GM18517 (cell line): ENCODE results near the gene AVEN.

Experiments
- ATAC-seq: cut with Tn5 transposase; IDR thresholded peaks from one replicate; pipeline ENCODE4 v1.9.1; 2021; ENCODE audit warnings: mild to moderate bottlenecking, moderate library complexity; ENCODE audit not compliant: unreplicated experiment

AVEN gene

DNA sequence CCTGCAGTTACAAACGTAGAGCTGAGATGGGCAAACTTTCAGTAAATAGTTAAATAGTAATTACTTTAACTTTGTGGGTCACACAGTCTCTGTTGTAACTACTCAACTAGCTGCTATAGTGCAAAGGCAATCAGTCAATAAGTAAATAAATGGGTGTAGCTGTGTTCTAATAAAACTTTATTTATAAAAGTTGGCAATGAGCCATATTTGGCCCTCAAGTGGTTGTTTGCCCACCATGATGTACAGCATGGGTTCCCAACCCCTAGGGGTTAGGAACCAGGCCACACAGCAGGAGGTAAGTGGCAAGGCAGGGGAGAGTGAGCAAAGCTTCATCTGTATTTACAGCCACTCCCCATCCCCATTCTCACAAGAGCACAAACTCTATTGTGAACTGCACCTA lies 115.6 kb downstream of the AVEN start:
- no peak for ATAC-seq

DNA sequence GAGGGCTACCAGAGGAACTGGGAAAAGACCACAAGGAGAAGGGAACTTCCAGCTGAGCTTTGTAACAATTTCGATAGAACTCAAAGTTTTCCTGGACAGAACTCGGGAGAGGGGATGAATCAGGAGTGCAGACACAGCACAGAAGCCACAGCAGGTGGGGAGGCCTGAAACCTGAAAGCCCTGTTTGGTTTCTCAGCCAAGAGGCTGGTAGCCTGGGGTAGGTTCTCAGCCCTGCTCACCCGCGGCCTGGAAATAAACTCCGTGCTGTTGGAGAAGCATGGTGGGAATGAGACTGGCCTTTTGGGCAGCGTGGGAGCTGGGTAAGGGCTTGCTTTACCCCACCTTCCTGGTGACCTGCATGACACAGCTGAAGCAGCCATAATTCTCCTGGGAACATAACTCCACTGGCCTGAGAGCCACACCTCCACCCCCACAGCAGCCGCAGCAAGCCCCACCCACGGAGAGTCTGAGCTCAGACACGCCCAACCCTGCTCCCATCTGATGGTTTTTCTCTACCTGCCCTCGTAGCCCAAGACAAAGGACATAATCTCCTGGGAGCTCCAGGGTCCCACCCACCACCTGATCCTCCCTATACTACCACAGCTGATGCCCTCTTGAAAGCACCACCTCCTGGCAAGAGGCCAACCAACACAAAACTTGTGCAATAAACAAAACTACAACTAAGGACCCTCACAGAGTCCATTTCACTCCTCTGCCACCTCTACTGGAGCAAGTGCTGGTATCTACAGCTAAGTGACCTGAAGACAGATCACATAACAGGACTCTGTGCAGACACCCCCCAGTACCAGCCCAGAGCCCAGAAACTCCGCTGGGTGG lies 123.2 kb downstream of the AVEN start:
- ATAC-seq = no peak

DNA sequence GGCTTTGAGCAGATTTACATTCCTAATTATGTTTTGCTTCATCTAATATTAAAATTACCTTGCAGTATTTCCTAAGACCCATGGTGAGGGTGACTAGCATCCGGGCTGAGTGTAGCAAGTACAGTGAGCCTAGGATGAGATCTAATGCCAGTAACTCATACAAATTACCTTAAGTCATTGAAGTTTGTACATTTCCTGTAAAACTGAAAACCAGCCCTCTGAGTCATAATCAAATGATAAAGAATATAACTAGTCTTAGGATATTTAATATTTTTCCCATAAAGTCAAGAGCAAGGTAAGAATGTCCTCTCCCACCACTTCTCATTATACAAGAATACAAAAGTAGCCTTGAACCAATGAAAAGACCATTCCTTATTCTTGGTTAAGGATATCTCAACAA lies 125.5 kb downstream of the AVEN start:
- ATAC-seq = no peak

DNA sequence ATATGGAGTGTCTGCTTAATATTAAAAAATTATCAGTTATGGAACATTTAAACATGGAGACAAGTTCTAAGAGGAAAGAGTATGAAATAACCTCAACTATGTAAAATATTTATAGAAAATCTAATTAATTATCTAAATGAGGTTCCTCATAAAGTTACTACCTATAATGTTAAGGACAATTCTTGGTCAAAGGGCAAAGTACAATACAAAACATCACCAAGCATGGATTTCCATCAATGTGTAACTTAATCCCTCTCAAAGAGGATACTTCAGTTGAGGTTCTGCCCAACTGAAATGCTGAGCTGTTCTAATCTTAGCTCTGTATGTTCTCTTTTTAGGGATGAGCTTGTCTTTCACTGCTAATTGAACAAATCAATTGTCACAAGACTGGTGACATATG lies 126.7 kb downstream of the AVEN start:
- ATAC-seq = no peak

DNA sequence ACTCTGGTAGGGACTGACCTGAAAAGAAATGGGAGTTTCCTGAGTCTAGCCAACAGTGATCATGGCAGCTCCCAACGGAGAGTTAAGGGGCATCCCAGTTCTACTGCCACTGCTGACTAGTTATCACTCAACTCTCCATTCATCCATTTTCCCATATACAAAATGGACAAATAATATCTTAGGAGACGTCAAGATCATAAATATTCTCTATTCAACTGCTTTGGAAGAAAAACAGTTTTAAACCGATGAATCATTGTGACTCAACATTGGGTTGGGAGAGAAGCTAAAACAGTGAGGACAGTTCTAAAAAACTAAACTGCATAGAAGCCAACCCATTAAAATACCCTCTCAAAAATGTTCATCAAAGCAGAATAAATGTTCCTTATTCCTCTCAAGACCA lies 128.3 kb downstream of the AVEN start:
- no peak for ATAC-seq

DNA sequence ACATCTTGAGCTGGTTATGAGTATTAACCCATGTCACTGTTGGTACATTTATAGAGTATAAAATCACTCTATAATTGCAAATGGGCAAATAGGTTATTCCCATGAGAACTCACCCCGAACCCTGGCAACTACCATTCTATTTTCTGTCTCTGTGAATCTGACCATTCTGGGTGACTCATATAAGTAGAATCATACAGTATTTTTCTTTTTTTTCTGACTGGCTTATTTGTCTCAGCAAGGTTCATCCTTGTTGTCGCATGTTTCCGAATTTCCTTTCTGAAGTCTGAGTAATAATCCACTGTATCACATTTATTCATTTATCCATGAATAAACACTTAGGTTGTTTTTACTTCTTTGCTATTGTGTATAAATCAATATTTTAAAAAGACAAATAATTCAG lies 130.6 kb downstream of the AVEN start:
- no peak for ATAC-seq

DNA sequence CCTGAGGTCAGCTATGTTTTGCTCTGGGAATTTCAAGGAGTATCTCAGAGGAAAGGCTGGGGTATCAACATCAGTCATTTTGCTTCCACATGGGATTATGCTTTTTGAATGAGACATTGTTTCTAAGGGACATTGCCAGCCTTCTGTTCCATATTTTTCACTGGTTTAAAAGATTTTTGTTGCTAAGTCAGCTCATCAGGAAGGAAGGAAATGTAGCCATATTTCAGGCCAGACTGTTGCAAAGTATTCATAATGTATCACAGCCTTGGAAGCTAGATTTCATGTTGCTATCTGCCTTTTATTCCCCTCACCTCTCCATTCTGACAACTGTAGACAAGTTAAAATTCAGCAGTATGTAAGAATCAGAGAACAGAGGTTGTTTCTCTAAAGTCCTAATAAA lies 131.7 kb downstream of the AVEN start:
- ATAC-seq = no peak

DNA sequence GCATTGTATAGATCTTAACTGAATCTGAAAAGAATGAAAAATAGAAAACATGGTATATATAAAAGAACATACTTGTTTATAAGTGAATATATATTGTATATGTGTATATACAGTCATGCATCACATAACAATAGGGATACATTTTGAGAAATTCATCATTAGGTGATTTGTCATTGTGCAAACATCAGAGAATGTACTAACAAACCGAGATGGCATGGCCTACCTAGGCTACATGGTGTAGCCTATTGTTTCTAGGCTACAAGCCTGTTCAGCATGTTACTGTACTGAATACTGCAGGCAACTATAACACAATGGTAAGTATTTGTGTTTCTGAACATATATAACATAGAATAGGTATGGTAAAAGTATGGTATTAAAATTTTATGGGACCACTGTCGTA lies 135.3 kb downstream of the AVEN start:
- ATAC-seq = no peak

DNA sequence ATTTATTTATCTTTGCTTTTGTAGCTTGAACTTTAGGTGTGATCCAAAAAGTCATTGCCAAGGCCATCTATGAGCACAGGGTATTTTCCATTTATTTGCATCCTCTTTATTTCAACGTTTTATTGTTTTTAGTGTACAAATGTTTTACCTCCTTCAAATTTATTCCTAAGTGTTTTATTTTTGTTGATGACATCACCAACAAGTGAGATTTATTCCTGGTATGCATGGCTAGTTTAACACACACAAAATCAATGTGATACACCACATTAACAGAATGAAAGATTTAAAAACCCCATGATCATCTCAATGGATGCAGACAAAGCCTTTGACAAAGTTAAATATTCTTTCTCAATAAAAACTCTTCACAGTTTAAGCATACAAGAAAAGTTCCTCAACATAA lies 137.0 kb downstream of the AVEN start:
- ATAC-seq = no peak

DNA sequence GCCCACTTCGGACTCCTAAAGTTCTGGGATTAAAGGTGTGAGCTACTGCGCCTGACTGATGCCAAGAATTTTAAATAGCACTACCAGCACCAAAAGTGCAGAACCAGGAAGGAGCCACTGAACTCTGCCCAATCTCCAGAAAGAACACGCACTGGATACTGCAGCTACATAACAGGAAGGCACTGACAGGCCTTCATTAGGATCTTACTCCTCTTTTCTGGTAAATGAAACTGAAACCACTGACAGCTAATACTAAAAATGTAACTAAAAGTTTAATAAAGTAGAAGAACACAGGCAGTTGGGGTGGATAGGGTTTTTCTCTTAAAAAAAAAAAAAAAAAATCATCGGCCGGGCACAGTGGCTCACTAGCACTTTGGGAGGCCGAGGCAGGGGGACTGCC lies 144.8 kb downstream of the AVEN start:
- ATAC-seq = peak; percentile 57

DNA sequence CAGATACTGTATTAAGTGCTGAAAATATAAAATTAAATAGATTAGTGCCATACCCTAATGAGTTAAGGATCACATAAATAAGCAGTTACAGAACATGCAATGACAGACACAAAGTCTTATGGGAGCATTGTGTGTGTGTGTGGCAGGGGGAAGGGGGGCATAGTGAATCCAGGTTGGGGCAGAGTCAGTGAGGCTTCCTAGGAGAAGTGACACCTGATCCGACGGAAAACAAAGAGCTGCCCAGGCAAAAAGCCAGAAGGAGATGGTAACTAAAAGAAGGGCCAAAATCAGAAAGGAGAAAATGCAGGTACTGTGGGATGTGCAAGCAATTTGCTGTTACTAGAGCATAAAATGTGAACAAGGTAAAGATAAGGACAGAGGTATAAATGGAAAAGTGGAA lies 150.8 kb downstream of the AVEN start:
- no peak for ATAC-seq

DNA sequence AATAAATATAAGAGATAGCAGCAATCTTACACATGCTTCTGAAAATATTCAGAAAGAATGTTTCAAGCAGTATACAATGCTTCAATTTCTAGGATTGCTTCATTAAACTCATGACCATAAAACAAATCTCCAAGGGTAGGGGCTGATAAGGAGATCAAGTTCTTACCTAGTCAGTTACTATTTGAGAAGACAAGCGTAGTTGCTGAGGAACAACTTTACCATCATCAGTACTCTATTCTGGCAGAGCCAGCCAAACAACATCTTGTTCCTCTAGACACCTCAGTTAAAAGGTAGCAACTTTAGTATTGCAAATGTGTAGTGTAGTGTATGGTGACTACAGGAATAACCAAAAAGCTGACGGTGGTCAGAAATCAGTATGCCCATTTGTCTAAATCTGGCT lies 156.1 kb downstream of the AVEN start:
- ATAC-seq = no peak

DNA sequence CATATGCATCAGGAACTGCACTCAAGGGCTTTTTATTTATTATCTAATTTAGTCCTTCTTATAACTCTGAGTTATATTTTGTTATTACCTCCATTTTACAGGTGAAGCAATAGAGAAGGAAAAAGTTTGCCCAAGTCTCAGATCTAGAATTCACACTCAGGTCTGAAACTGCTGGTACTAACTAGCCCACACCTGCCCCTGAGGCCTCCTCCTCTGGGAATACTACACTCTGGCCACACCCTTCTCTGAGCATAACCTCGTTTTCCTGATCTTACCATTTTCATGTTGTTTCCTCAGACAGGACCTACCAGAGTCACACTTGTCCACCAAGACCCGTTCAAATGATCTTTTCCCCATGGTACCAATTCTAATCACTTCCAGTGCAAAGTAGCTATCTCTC lies 164.8 kb downstream of the AVEN start:
- ATAC-seq = no peak

DNA sequence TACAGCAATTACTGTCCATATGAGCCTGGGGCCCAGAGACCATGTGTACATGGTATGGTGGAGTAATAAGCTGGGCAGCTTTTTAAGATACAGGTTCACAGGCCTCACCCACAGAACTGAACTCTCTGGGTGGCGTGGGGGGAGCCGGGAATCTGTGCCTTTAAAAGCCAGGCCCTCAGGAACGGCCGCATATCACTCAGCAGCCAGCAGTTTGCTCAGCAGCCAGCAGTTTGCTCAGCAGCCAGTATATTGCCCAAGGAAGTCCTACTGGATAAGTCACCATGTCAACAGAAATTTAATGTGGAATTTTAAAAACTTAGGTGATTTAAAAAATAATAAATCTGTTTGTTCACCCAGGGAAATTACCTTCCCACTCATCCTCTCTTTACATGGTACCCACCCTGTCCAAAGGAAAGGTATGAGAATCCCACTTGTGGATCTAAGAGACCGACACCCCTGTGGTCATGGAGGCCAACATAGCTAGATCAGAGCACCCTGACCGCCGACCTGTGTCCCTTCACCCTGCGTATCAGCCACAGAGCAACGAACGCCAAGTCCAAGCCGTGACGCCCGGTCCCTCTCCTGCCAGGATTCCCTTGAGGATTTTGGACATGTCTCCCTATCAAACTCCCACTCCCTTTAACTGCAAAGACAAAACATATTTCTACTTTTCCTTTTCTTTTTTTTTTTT lies 166.4 kb downstream of the AVEN start:
- ATAC-seq = no peak

DNA sequence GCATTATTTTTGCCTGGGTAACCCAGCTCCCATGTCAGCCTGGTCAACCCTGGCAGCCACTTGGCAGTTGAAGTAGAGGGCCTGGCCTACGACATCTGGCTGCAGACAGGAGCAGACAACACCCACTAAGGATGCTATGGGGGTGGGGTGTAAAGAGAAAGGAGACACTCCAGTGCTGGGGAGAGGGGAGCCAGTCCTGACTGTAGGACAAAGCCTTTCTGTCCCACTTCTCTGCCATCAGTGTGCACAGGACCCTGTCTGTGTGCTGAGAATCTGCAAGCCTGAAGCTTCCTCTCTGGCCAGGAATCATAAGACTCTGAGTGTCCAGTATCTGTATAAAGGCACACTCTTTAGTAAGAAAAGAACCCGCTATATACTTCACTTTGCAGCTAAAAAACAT lies 167.0 kb downstream of the AVEN start:
- no peak for ATAC-seq

DNA sequence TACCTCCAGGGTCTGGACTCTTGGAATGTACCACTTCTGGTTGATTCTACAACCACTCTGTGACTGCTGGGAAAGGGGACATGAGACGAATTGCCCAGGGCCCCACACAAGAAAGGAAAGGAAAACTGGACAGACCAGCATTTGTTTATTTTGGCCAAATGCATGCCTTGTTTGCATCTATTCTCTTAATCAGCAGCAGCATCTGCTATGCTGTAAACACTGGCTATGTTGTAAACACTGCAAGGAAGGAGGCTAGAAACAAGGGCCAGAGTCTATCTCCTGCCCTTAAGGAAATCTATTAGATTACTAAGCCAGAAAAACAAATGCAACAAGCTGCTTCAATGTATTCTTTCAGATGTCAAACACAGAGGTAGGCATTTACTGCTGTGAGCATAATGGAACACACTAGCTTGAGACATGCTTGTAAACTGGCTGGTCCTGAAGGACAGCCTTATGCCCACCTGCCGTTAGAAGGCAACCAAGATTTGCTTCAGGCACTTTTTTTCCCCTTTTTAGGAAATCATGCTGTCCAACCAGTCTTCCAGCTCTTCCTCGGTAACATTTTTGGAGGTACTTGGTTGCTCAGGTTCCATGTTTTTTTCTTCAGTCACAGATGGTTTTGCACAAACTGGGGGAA lies 172.8 kb downstream of the AVEN start:
- no peak for ATAC-seq

DNA sequence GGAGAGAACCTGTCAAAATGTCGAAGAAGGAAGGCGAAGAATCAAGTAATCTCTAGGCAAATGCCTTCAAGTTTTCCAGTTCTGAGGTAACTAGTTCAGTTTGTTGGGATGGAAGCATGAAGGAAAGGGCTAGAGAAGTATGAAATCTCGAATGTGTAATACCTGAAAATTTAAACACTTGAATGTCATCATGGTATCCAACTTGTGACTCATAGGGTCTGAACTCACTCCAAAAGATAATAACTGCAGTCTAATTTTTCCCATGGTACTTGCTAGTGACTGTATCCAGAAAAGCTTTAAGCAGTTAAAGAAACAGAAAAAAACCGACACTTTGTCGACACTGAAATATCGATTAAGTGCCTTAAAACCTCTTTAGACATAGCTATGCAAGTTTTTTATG lies 173.6 kb downstream of the AVEN start:
- ATAC-seq = no peak

DNA sequence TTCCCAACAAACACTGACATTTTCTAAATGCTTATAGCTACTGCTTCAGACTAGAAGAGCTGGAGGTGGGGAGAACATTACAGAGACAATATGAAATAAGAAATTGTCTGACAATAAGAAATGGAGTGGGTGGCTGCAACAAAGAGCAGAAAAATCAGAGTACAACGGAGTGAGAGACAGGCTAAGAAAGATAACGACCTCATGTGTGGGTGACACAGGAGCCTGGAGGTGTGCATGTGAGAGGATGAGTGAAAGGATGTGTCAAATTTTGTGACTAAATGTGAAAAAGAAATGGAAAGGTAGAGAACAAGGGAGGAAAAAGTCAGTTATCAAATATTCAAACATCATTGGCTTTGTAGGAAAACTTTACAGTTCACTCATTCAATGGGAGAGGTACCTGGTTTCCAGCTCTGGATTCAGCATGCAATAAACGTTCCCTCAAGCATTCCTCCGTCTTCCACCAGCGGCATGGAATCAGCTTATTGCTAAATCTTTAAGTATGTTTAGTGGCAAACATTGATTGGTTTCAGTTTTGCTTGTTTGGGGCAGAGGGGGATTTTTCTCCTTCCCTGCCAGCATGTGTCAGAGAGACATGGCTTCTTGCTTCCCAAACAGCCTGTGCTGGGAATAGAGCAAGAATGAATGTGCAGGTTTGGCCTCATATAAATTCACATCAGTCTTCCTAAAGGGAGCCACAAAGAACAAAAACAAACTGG lies 174.5 kb downstream of the AVEN start:
- ATAC-seq = no peak

DNA sequence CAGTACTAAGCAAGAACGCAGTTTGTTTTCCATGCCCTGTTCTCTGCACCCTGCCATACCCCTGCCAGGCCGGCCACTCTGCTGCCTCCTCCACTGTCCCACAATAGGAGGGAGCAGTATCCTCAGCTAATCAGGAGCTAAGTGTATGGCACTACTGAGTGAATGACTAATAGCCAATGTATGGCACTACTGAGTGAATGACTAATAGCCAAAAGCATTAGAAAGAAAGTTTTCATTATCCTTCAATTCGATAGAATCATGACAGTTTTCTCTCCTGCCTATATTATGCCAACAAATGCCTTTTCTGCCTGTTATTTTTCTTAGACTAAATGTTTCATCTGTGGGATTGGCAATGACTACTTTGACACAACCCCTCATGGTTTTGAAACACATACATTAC lies 178.2 kb downstream of the AVEN start:
- no peak for ATAC-seq

DNA sequence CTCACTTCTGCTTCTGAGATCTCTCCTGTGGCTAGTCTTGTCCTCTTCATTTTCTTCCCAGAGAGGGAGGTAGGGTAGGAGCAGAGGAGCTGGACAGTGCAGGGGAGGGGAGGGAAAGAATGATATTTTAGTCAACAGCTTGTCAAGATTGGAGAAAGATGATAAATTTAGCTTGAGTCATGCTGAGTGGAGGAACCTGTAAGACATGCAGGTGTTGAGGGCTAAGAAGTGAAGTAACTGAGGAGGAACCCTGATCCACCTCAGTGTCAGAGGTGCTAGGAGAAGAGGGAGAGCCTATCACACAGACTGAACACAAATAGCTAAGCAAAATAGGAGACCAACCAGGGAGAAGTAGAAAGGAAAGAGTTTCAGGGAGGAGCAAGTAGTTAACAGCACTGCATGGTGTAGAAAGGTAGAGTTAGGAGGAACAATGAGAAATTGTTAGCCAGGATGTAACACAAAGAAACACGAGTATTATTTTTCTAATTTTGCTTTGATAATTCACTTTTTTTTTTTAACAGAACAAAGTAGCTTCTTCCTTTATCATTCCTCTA lies 178.9 kb downstream of the AVEN start:
- no peak for ATAC-seq

DNA sequence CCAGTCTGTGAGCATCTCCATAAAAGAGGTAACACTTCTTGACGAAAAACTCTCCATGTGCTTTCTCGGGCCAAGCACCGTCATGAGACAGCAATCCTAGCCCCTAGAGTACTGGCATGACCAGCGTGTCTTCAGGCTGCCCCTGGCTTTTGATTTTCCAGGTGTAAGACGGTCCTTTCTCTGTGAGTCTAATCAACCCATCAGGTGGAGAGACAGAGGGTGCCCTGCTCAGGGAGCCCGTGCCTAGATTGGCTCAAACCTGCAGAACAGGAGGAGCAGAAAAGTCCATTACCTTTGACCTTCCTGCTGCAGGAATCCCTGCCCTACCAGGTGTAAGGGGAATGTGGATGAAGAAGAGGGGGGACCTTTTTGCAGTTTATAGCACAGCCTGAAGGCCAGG lies 180.2 kb downstream of the AVEN start:
- ATAC-seq = no peak
